GM12874 (cell line): ENCODE measurements around the gene PDE4B.

Experiments used
- TF ChIP-seq, protein P1 (sequence below): IDR thresholded peaks from 2 replicates; pipeline ENCODE4 v1.5.1; 2011; ENCODE audit warnings: low read depth, mild to moderate bottlenecking, control low read depth, low read length, moderate library complexity; ENCODE audit not compliant: insufficient read depth

The PDE4B gene

DNA sequence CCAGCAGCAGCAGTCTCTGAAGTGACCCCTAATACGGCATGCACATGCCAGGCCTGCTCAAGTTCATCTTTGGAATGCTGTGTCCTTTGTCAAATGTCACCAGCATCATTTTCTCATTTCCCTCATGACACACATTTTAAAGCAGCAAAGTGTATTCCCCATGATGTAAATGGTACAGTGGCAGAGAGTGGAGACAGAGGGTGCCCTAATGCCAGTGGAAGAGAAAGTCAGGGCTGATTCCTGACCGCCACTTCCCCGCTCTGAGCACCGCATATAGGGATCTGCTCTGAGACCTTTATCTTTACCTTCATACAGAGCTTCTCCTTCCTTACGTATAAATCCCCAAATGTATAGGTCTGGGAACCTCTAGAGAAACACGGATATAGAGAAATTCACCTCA lies 518.9 kb downstream of the PDE4B start:
- TF ChIP-seq, protein P1, sequence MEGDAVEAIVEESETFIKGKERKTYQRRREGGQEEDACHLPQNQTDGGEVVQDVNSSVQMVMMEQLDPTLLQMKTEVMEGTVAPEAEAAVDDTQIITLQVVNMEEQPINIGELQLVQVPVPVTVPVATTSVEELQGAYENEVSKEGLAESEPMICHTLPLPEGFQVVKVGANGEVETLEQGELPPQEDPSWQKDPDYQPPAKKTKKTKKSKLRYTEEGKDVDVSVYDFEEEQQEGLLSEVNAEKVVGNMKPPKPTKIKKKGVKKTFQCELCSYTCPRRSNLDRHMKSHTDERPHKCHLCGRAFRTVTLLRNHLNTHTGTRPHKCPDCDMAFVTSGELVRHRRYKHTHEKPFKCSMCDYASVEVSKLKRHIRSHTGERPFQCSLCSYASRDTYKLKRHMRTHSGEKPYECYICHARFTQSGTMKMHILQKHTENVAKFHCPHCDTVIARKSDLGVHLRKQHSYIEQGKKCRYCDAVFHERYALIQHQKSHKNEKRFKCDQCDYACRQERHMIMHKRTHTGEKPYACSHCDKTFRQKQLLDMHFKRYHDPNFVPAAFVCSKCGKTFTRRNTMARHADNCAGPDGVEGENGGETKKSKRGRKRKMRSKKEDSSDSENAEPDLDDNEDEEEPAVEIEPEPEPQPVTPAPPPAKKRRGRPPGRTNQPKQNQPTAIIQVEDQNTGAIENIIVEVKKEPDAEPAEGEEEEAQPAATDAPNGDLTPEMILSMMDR: no peak

DNA sequence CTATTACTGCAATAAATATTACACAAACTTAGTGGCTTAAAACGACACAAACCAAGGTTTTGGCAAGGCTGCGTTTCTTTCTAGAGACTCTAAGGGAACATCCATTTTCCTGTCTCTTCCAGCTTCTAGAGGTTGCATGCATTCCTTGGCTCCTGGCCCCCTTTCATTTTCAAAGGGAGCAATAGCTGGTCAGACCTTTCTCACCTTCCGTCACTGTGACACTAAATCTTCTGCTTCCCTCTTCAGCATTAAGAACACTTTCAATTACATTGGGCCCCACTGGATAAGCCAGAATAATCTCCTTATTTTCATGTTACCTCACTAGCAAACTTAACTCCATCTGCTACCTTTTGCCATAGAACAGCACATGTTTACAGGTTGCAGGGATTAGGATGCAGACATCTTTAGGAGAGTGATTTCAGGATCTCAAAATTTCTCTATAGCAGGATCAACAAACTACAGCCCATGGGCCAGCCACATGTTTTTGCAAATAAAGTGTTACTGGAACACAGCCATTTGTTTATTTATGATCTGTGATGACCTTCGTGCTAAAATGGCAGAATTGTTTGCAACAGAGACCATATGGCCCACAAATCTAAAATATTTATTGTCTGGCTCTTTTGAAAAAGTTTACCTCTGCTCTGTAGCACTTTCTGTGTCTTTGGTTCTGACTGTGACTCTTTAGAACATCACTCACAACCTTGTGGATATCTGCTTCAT lies 519.7 kb downstream of the PDE4B start:
- TF ChIP-seq, protein P1: no peak

DNA sequence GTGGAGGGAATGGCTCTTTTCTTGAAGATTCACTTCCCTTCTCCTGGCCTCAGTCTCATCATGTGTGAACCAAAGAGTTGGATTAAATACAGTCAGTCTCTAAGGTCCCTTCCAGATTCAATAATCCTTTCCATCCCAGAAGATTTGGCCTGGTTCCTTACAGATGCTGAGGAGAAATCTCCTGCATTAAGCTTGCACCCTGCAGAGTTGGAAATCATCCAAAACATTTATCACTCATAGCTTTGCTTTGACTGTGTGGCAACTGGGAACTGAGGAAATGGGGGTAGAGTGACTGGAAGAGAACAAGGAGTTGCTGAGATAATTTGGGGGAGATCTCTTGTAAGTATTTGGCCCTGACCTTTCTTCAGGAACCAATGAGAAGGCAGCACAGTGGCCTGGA lies 520.7 kb downstream of the PDE4B start:
- TF ChIP-seq, protein P1: no peak

DNA sequence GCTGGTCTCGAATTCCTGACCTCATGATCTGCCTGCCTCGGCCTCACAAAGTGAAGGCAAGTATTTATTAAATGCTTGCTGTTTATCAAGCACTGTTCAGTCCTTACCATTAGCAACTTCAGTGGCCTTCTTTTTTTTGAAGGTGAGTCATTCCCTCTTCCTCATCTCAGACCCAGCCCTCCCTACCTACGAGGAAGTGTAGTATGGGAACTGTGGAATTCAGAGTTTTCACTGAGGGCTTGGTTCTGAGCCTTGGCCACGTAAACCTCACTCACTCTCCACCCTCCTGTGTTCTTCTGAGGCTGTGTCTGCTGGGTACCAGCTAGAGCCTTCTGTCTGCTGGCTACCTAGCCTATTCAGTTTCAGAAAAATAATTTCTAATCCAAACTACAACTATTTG lies 523.0 kb downstream of the PDE4B start:
- TF ChIP-seq, protein P1: no peak

DNA sequence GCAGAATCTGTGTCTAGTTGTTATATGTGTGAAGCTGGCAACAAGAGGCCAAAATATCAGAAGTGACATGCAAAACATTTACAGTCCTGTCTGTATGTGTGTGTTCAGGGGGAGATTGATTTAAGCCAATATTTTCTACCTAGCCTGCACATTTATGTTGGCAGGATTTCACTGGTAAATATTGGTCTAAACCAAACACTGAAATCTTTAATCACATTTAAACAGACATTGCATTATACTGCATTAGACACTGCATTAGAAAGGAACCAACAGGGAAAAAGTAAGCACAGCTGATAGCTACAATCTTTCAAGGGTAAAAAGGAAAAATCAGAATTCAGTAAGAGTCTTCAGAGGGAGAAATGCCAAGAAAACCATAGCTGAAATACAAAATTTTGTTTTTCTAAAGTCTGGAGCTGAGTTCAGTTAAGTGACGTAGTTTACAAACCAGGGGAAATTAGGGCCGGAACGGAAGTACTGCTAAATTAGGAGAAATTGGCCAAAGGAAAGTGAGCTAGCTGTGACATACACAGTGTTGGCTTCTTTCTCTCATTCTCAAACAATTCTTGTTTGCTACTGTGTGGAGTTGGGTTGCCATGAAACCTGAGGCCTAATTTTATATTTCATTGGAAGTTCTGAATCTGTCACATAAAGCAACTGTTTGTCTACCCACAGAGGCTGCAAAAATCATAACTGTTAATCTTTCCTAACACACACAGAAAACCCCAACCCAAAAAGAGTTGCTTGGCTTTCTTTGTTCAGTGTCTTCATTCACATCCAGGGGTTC lies 524.0 kb downstream of the PDE4B start:
- TF ChIP-seq, protein P1: no peak

DNA sequence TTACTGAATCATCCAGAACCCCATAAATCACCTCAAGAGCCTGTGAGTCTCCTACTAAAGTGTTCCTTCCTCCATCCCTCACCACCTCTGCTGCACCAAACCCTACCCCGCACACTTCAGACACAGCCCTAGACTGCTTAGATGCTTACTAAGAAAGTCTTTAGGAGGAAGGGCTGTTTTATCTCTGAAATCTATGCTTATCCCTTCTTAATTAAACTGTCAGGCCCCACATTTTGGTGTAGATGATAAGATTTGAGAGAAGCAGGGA lies 524.5 kb downstream of the PDE4B start:
- TF ChIP-seq, protein P1: no peak

DNA sequence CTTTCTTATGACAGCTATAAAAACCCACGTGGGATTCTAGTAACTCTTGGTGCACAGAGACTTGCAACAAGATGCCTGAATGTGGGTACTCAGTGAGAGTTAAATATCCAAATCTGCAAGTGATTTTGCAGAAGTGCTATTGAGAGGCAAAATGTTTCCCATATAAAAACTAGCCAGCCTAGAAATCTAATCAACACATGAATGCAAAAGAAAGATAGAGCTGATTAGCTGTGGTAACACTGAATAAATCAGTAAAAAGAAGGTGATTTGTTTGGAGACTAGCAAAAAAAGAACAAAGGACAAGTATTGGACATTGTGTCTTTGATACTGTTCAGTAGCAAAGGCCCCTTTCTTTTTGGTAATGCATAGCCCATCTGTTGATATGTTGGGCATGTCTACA lies 527.5 kb downstream of the PDE4B start:
- TF ChIP-seq, protein P1: no peak
